ENCODE data around the gene C11orf97. TPM values are rescaled to one million over a fixed set of nuclear protein-coding genes. Genes with fewer than 3 reads are reported as not detected.
A peak's percentile ranks its signal among the peaks of the same experiment; 100 is the strongest.

Gene C11orf97
- not detected for total RNA-seq

- H3K4me3 ChIP-seq (ENCODE audit: low read length in 3 of 3): peak within 1 kb of the TSS; percentile 56 to 74 (median 74)
- H3K27me3 ChIP-seq (ENCODE audit: control insufficient read depth in 3 of 3, insufficient read depth in 3 of 3, low read length in 3 of 3): peaks cover 0 to 4% (median 3%) of the 10 kb centered on the region in 3 donors
- H3K9ac ChIP-seq (ENCODE audit: low read depth in 1 of 3, low read length in 3 of 3): peak within 1 kb of the TSS; percentile 48 to 66 (median 51)
- H3K27ac ChIP-seq (ENCODE audit: low read depth, low read length): no peak within 1 kb of the TSS
- H3K4me1 ChIP-seq (ENCODE audit: control insufficient read depth in 3 of 3, insufficient read depth in 3 of 3, low read length in 3 of 3): peaks cover 3 to 7% (median 4%) of the 10 kb centered on the region in 3 donors
- H3K36me3 ChIP-seq (ENCODE audit: control insufficient read depth in 3 of 3, insufficient read depth in 3 of 3, low read length in 3 of 3): no peaks in the 10 kb centered on the region
- no peaks in the 10 kb centered on the region for H3K9me3 ChIP-seq (ENCODE audit: control insufficient read depth in 3 of 3, low read length in 3 of 3)
Measured at GRCh38 chr11:94511932-94512781, at the start of gene C11orf97. Gene C11orf97, plus strand, starts transcription at chr11:94512461. Its CDS starts 68 bp downstream, at chr11:94512529.

GRCh38 chr11:94469416-94469815, 42.8 kb upstream of the C11orf97 start:
- Histone ChIP-seq H3K9ac (ENCODE audit: low read depth in 1 of 3, low read length in 3 of 3) (no peak overlapping the region), H3K27me3 (ENCODE audit: control insufficient read depth in 3 of 3, insufficient read depth in 3 of 3, low read length in 3 of 3) (no peaks in the 10 kb centered on the region), H3K27ac (ENCODE audit: low read depth, low read length) (no peak overlapping the region), H3K4me3 (ENCODE audit: low read length in 3 of 3) (no peak overlapping the region), H3K36me3 (ENCODE audit: control insufficient read depth in 3 of 3, insufficient read depth in 3 of 3, low read length in 3 of 3) (peaks cover 9 to 22% (median 12%) of the 10 kb centered on the region in 3 donors), H3K9me3 (ENCODE audit: control insufficient read depth in 3 of 3, low read length in 3 of 3) (no peaks in the 10 kb centered on the region), H3K4me1 (ENCODE audit: control insufficient read depth in 3 of 3, insufficient read depth in 3 of 3, low read length in 3 of 3) (no peaks in the 10 kb centered on the region)

- Histone ChIP-seq H3K4me1 (ENCODE audit: control insufficient read depth in 3 of 3, insufficient read depth in 3 of 3, low read length in 3 of 3) (no peaks in the 10 kb centered on the region), H3K27ac (ENCODE audit: low read depth, low read length) (no peak overlapping the region), H3K4me3 (ENCODE audit: low read length in 3 of 3) (no peak overlapping the region), H3K36me3 (ENCODE audit: control insufficient read depth in 3 of 3, insufficient read depth in 3 of 3, low read length in 3 of 3) (peaks cover 9 to 16% (median 13%) of the 10 kb centered on the region in 3 donors), H3K27me3 (ENCODE audit: control insufficient read depth in 3 of 3, insufficient read depth in 3 of 3, low read length in 3 of 3) (no peaks in the 10 kb centered on the region), H3K9ac (ENCODE audit: low read depth in 1 of 3, low read length in 3 of 3) (no peak overlapping the region), H3K9me3 (ENCODE audit: control insufficient read depth in 3 of 3, low read length in 3 of 3) (no peaks in the 10 kb centered on the region)
Measured at GRCh38 chr11:94472916-94473799, 39.1 kb upstream of the C11orf97 start.

GRCh38 chr11:94477624-94478023, 34.6 kb upstream of the C11orf97 start:
- Histone ChIP-seq H3K9me3 (ENCODE audit: control insufficient read depth in 3 of 3, low read length in 3 of 3) (no peaks in the 10 kb centered on the region), H3K4me1 (ENCODE audit: control insufficient read depth in 3 of 3, insufficient read depth in 3 of 3, low read length in 3 of 3) (no peaks in the 10 kb centered on the region), H3K36me3 (ENCODE audit: control insufficient read depth in 3 of 3, insufficient read depth in 3 of 3, low read length in 3 of 3) (peaks cover 4 to 25% (median 14%) of the 10 kb centered on the region in 3 donors), H3K27me3 (ENCODE audit: control insufficient read depth in 3 of 3, insufficient read depth in 3 of 3, low read length in 3 of 3) (no peaks in the 10 kb centered on the region), H3K9ac (ENCODE audit: low read depth in 1 of 3, low read length in 3 of 3) (no peak overlapping the region), H3K4me3 (ENCODE audit: low read length in 3 of 3) (no peak overlapping the region), H3K27ac (ENCODE audit: low read depth, low read length) (no peak overlapping the region)

- H3K9ac ChIP-seq (ENCODE audit: low read depth in 1 of 3, low read length in 3 of 3): no peak overlapping the region
- no peaks in the 10 kb centered on the region for H3K4me1 ChIP-seq (ENCODE audit: control insufficient read depth in 3 of 3, insufficient read depth in 3 of 3, low read length in 3 of 3)
- H3K27ac ChIP-seq (ENCODE audit: low read depth, low read length): no peak overlapping the region
- peaks cover 15 to 21% (median 17%) of the 10 kb centered on the region in 3 donors for H3K36me3 ChIP-seq (ENCODE audit: control insufficient read depth in 3 of 3, insufficient read depth in 3 of 3, low read length in 3 of 3)
- H3K9me3 ChIP-seq (ENCODE audit: control insufficient read depth in 3 of 3, low read length in 3 of 3): no peaks in the 10 kb centered on the region
- H3K27me3 ChIP-seq (ENCODE audit: control insufficient read depth in 3 of 3, insufficient read depth in 3 of 3, low read length in 3 of 3): no peaks in the 10 kb centered on the region
- no peak overlapping the region for H3K4me3 ChIP-seq (ENCODE audit: low read length in 3 of 3)
Measured at GRCh38 chr11:94481342-94481741, 30.9 kb upstream of the C11orf97 start.

- H3K9ac ChIP-seq (ENCODE audit: low read depth in 1 of 3, low read length in 3 of 3): no peak overlapping the region
- H3K36me3 ChIP-seq (ENCODE audit: control insufficient read depth in 3 of 3, insufficient read depth in 3 of 3, low read length in 3 of 3): peaks cover 21 to 41% (median 29%) of the 10 kb centered on the region in 3 donors
- no peak overlapping the region for H3K4me3 ChIP-seq (ENCODE audit: low read length in 3 of 3)
- no peaks in the 10 kb centered on the region for H3K9me3 ChIP-seq (ENCODE audit: control insufficient read depth in 3 of 3, low read length in 3 of 3)
- no peaks in the 10 kb centered on the region for H3K27me3 ChIP-seq (ENCODE audit: control insufficient read depth in 3 of 3, insufficient read depth in 3 of 3, low read length in 3 of 3)
- H3K4me1 ChIP-seq (ENCODE audit: control insufficient read depth in 3 of 3, insufficient read depth in 3 of 3, low read length in 3 of 3): no peaks in the 10 kb centered on the region
- no peak overlapping the region for H3K27ac ChIP-seq (ENCODE audit: low read depth, low read length)
Measured at GRCh38 chr11:94486068-94486467, 26.2 kb upstream of the C11orf97 start.

- H3K4me1 ChIP-seq (ENCODE audit: control insufficient read depth in 3 of 3, insufficient read depth in 3 of 3, low read length in 3 of 3): peaks cover 8 to 12% (median 11%) of the 10 kb centered on the region in 3 donors
- peak within 1 kb of the TSS; percentile 91 to 97 (median 92) for H3K9ac ChIP-seq (ENCODE audit: low read depth in 1 of 3, low read length in 3 of 3)
- H3K36me3 ChIP-seq (ENCODE audit: control insufficient read depth in 3 of 3, insufficient read depth in 3 of 3, low read length in 3 of 3): peaks cover 12 to 28% (median 27%) of the 10 kb centered on the region in 3 donors
- H3K4me3 ChIP-seq (ENCODE audit: low read length in 3 of 3): peak within 1 kb of the TSS; percentile 93 to 97 (median 96)
- H3K9me3 ChIP-seq (ENCODE audit: control insufficient read depth in 3 of 3, low read length in 3 of 3): no peaks in the 10 kb centered on the region
- H3K27ac ChIP-seq (ENCODE audit: low read depth, low read length): peak within 1 kb of the TSS; percentile 68
- H3K27me3 ChIP-seq (ENCODE audit: control insufficient read depth in 3 of 3, insufficient read depth in 3 of 3, low read length in 3 of 3): no peaks in the 10 kb centered on the region
Measured at GRCh38 chr11:94493281-94494125, 18.8 kb upstream of the C11orf97 start, which contains the start of the genes ANKRD49 and MRE11. Gene ANKRD49, plus strand, starts transcription at chr11:94493984. Its CDS starts 2,710 bp downstream, at chr11:94496694. Gene MRE11, minus strand, starts transcription at chr11:94493844. Its CDS starts 1,043 bp downstream, at chr11:94492801.

- peaks cover 9 to 30% (median 27%) of the 10 kb centered on the region in 3 donors for H3K36me3 ChIP-seq (ENCODE audit: control insufficient read depth in 3 of 3, insufficient read depth in 3 of 3, low read length in 3 of 3)
- no peaks in the 10 kb centered on the region for H3K9me3 ChIP-seq (ENCODE audit: control insufficient read depth in 3 of 3, low read length in 3 of 3)
- H3K27me3 ChIP-seq (ENCODE audit: control insufficient read depth in 3 of 3, insufficient read depth in 3 of 3, low read length in 3 of 3): no peaks in the 10 kb centered on the region
- peak overlapping the region; percentile 82 to 97 (median 88) for H3K9ac ChIP-seq (ENCODE audit: low read depth in 1 of 3, low read length in 3 of 3)
- peak overlapping the region; percentile 93 to 97 (median 96) for H3K4me3 ChIP-seq (ENCODE audit: low read length in 3 of 3)
- H3K27ac ChIP-seq (ENCODE audit: low read depth, low read length): peak overlapping the region; percentile 68
- H3K4me1 ChIP-seq (ENCODE audit: control insufficient read depth in 3 of 3, insufficient read depth in 3 of 3, low read length in 3 of 3): peaks cover 8 to 12% (median 11%) of the 10 kb centered on the region in 3 donors
Measured at GRCh38 chr11:94494126-94494680, 18.1 kb upstream of the C11orf97 start.

- H3K36me3 ChIP-seq (ENCODE audit: control insufficient read depth in 3 of 3, insufficient read depth in 3 of 3, low read length in 3 of 3): peaks cover 12 to 32% (median 27%) of the 10 kb centered on the region in 3 donors
- H3K4me1 ChIP-seq (ENCODE audit: control insufficient read depth in 3 of 3, insufficient read depth in 3 of 3, low read length in 3 of 3): no peaks in the 10 kb centered on the region
- H3K9me3 ChIP-seq (ENCODE audit: control insufficient read depth in 3 of 3, low read length in 3 of 3): no peaks in the 10 kb centered on the region
- no peak overlapping the region for H3K27ac ChIP-seq (ENCODE audit: low read depth, low read length)
- H3K27me3 ChIP-seq (ENCODE audit: control insufficient read depth in 3 of 3, insufficient read depth in 3 of 3, low read length in 3 of 3): no peaks in the 10 kb centered on the region
- no peak overlapping the region for H3K9ac ChIP-seq (ENCODE audit: low read depth in 1 of 3, low read length in 3 of 3)
- H3K4me3 ChIP-seq (ENCODE audit: low read length in 3 of 3): no peak overlapping the region
Measured at GRCh38 chr11:94500181-94500580, 12.1 kb upstream of the C11orf97 start.

Measured in skeletal muscle tissue (tissue), 4 donors.